Activated CD4-positive, alpha-beta T cell treated with anti-CD3 and anti-CD28 coated beads, Interleukin-2, amount 10 ng/mL, durations not matched to agents 7 days and 5 days (primary cell): ENCODE results near the gene GMPR. TPM values are rescaled to one million over a fixed set of nuclear protein-coding genes. Genes with fewer than 3 reads are reported as not detected.

Experiments used
- CTCF ChIA-PET: fragments of 350-600 bp; sonication (Branson Sonifier 250); formaldehyde crosslinking; loops from one replicate; lab custom pipeline; 2021; ENCODE audit warnings: antibody characterized with exemption; lab: Charles Lee
- POLR2A ChIA-PET: fragments of 350-600 bp; sonication (Branson Sonifier 250); formaldehyde crosslinking; loops from one replicate; lab custom pipeline; 2021; ENCODE audit warnings: antibody characterized with exemption; lab: Charles Lee
- DNase-seq: peaks from one replicate; pipeline ENCODE4 v3.0.0-alpha.2; 2020
- H3K27ac Mint-ChIP-seq: one replicate; pipeline ENCODE4 v1.8.0; 2021; ENCODE audit warnings: mild to moderate bottlenecking, moderate library complexity, mixed read lengths
- H3K27me3 Mint-ChIP-seq: one replicate; pipeline ENCODE4 v1.8.0; 2021; ENCODE audit warnings: mixed read lengths
- H3K36me3 Mint-ChIP-seq: one replicate; pipeline ENCODE4 v1.8.0; 2021; ENCODE audit warnings: low read depth, mixed read lengths
- H3K4me1 Mint-ChIP-seq: one replicate; pipeline ENCODE4 v1.8.0; 2021; ENCODE audit warnings: mixed read lengths
- H3K4me3 Mint-ChIP-seq: one replicate; pipeline ENCODE4 v1.8.0; 2021; ENCODE audit warnings: mild to moderate bottlenecking, moderate library complexity, mixed read lengths
- H3K9me3 Mint-ChIP-seq: one replicate; pipeline ENCODE4 v1.8.0; 2021; ENCODE audit warnings: mixed read lengths
- total RNA-seq, 2 experiments: library from RNA; stranded (reverse); gene quantifications; one replicate each; pipeline ENCODE4 v1.2.3, GENCODE V29; 2021

The GMPR gene
- total RNA-seq, 2 experiments from 2014 or later: 2.6 to 3.3 TPM

- Mint-ChIP-seq H3K27me3 (peaks cover 17% of the 10 kb centered on the region), H3K4me1 (peaks cover 27% of the 10 kb centered on the region), H3K9me3 (no peaks in the 10 kb centered on the region), H3K4me3 (no peak overlapping the region), H3K36me3 (no peaks in the 10 kb centered on the region), H3K27ac (no peak overlapping the region)
- CTCF ChIA-PET: interaction anchor here (0.6 kb wide), 1 partner anchor 9 kb away, joined by 4 read pairs; no protein-coding TSS in a partner anchor
- POLR2A ChIA-PET: no interaction called here
- DNase-seq: no peak
Measured at GRCh38 chr6:16240589-16241320, 2.4 kb downstream of the GMPR start.

- DNase-seq: no peak
- no peaks in the 10 kb centered on the region for H3K36me3 Mint-ChIP-seq
- ChIA-PET POLR2A (no interaction called here), CTCF (no interaction called here)
- H3K27me3 Mint-ChIP-seq: peaks cover 13% of the 10 kb centered on the region
- no peaks in the 10 kb centered on the region for H3K9me3 Mint-ChIP-seq
- peaks cover 24% of the 10 kb centered on the region for H3K4me1 Mint-ChIP-seq
- no peak overlapping the region for H3K27ac Mint-ChIP-seq
- no peak overlapping the region for H3K4me3 Mint-ChIP-seq
Measured at GRCh38 chr6:16241321-16241689, 2.9 kb downstream of the GMPR start.

- ChIA-PET POLR2A (no interaction called here), CTCF (no interaction called here)
- peaks cover 8% of the 10 kb centered on the region for H3K4me1 Mint-ChIP-seq
- no peak overlapping the region for H3K27ac Mint-ChIP-seq
- DNase-seq: no peak
- H3K27me3 Mint-ChIP-seq: peaks cover 5% of the 10 kb centered on the region
- no peak overlapping the region for H3K4me3 Mint-ChIP-seq
- H3K9me3 Mint-ChIP-seq: no peaks in the 10 kb centered on the region
- H3K36me3 Mint-ChIP-seq: no peaks in the 10 kb centered on the region
Measured at GRCh38 chr6:16243055-16243454, 4.7 kb downstream of the GMPR start.

GRCh38 chr6:16243664-16244063 is 5.3 kb downstream of the GMPR start:
- Mint-ChIP-seq H3K27me3 (peaks cover 5% of the 10 kb centered on the region), H3K27ac (no peak overlapping the region), H3K4me1 (peaks cover 5% of the 10 kb centered on the region), H3K36me3 (no peaks in the 10 kb centered on the region), H3K9me3 (no peaks in the 10 kb centered on the region), H3K4me3 (no peak overlapping the region)
- POLR2A ChIA-PET: no interaction called here
- DNase-seq: no peak
- CTCF ChIA-PET: no interaction called here

- Mint-ChIP-seq H3K9me3 (no peaks in the 10 kb centered on the region), H3K27me3 (peaks cover 1% of the 10 kb centered on the region), H3K36me3 (no peaks in the 10 kb centered on the region), H3K4me3 (no peak overlapping the region), H3K4me1 (no peaks in the 10 kb centered on the region), H3K27ac (no peak overlapping the region)
- ChIA-PET CTCF (no interaction called here), POLR2A (no interaction called here)
- DNase-seq: no peak
Measured at GRCh38 chr6:16244446-16244845, 6.1 kb downstream of the GMPR start.

- H3K4me3 Mint-ChIP-seq: no peak overlapping the region
- CTCF ChIA-PET: no interaction called here
- peaks cover 1% of the 10 kb centered on the region for H3K27me3 Mint-ChIP-seq
- H3K9me3 Mint-ChIP-seq: no peaks in the 10 kb centered on the region
- H3K36me3 Mint-ChIP-seq: no peaks in the 10 kb centered on the region
- no peak for DNase-seq
- POLR2A ChIA-PET: no interaction called here
- no peak overlapping the region for H3K27ac Mint-ChIP-seq
- H3K4me1 Mint-ChIP-seq: no peaks in the 10 kb centered on the region
Measured at GRCh38 chr6:16244869-16245451, 6.6 kb downstream of the GMPR start.

GRCh38 chr6:16248271-16248853 is 10.0 kb downstream of the GMPR start:
- ChIA-PET POLR2A (no interaction called here), CTCF (no interaction called here)
- peaks cover 4% of the 10 kb centered on the region for H3K36me3 Mint-ChIP-seq
- H3K27ac Mint-ChIP-seq: no peak overlapping the region
- no peaks in the 10 kb centered on the region for H3K27me3 Mint-ChIP-seq
- no peaks in the 10 kb centered on the region for H3K4me1 Mint-ChIP-seq
- DNase-seq: no peak
- H3K4me3 Mint-ChIP-seq: no peak overlapping the region
- H3K9me3 Mint-ChIP-seq: no peaks in the 10 kb centered on the region

- DNase-seq: no peak
- H3K27ac Mint-ChIP-seq: no peak overlapping the region
- H3K36me3 Mint-ChIP-seq: peaks cover 4% of the 10 kb centered on the region
- ChIA-PET POLR2A (no interaction called here), CTCF (no interaction called here)
- H3K4me1 Mint-ChIP-seq: no peaks in the 10 kb centered on the region
- no peaks in the 10 kb centered on the region for H3K27me3 Mint-ChIP-seq
- no peak overlapping the region for H3K4me3 Mint-ChIP-seq
- no peaks in the 10 kb centered on the region for H3K9me3 Mint-ChIP-seq
Measured at GRCh38 chr6:16249971-16250370, 11.6 kb downstream of the GMPR start.

- ChIA-PET POLR2A (no interaction called here), CTCF (no interaction called here)
- Mint-ChIP-seq H3K27ac (no peak overlapping the region), H3K4me3 (no peak overlapping the region), H3K36me3 (peaks cover 4% of the 10 kb centered on the region), H3K27me3 (no peaks in the 10 kb centered on the region), H3K4me1 (no peaks in the 10 kb centered on the region), H3K9me3 (no peaks in the 10 kb centered on the region)
- DNase-seq: no peak
Measured at GRCh38 chr6:16251706-16252105, 13.3 kb downstream of the GMPR start.

- CTCF ChIA-PET: no interaction called here
- Mint-ChIP-seq H3K9me3 (no peaks in the 10 kb centered on the region), H3K27ac (no peak overlapping the region), H3K4me1 (no peaks in the 10 kb centered on the region), H3K36me3 (peaks cover 4% of the 10 kb centered on the region), H3K4me3 (no peak overlapping the region), H3K27me3 (no peaks in the 10 kb centered on the region)
- POLR2A ChIA-PET: no interaction called here
- DNase-seq: no peak
Measured at GRCh38 chr6:16252686-16253299, 14.4 kb downstream of the GMPR start.

GRCh38 chr6:16253399-16254144 is 15.2 kb downstream of the GMPR start:
- CTCF ChIA-PET: no interaction called here

GRCh38 chr6:16254535-16254934 is 16.1 kb downstream of the GMPR start:
- Mint-ChIP-seq H3K4me3 (no peak overlapping the region), H3K27ac (no peak overlapping the region), H3K9me3 (no peaks in the 10 kb centered on the region), H3K27me3 (no peaks in the 10 kb centered on the region), H3K4me1 (no peaks in the 10 kb centered on the region), H3K36me3 (peaks cover 4% of the 10 kb centered on the region)
- no peak for DNase-seq
- POLR2A ChIA-PET: no interaction called here
- CTCF ChIA-PET: no interaction called here

More at GRCh38 chr6:16253399-16254144, 15.2 kb downstream of the GMPR start:
- Mint-ChIP-seq H3K27ac (no peak overlapping the region), H3K36me3 (peaks cover 4% of the 10 kb centered on the region), H3K4me1 (no peaks in the 10 kb centered on the region), H3K4me3 (no peak overlapping the region), H3K9me3 (no peaks in the 10 kb centered on the region), H3K27me3 (no peaks in the 10 kb centered on the region)
- DNase-seq: no peak
- POLR2A ChIA-PET: interaction anchor here (0.6 kb wide), 1 partner anchor 408 kb away, joined by 4 read pairs; no protein-coding TSS in a partner anchor
